ENCODE results near the gene ISLR.

The ISLR gene

DNA sequence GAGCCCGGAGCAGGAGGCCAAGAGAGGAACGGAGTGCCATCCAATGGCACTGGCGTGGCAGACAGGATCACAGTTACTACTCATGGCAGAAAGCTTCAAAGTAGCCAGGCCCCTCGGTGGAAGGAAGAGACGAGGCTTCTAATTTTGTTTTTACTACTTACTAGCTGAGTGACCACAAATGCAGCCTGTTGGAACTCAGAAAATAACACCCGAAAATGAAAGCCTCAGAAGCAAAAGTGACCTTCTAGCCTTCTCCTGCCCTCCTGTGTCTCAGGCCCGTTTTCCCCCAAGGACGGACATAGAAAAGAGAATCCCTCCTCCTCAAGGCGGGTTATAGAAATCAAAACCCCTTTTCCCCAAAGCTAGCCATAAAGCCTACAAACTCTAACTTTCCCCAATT is 39.0 kb downstream of the ISLR start:
- DNase-seq (ENCODE audit: low read depth), result no peak

DNA sequence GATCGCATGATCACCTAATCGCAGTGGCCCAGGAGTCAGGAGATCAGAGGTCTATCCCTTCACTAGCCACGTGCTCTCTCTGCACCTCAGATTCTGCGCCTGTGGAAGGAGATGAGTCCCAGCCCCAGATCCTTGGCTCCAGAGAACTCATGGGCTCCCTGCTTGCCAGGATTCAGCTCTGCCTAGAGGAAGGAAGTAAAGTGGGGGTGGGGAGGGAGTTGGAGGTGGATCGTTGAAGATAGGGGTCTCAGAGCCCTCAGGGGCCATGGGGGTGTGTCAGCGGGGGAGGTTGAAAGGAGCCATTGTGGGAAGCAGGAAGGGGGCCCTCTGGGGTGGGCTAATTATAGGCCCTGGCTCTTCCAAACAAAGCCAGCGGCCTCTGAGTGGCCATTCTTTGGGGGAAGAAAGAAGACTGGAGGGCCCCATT is 40.4 kb downstream of the ISLR start:
- no peak for DNase-seq (ENCODE audit: low read depth)

DNA sequence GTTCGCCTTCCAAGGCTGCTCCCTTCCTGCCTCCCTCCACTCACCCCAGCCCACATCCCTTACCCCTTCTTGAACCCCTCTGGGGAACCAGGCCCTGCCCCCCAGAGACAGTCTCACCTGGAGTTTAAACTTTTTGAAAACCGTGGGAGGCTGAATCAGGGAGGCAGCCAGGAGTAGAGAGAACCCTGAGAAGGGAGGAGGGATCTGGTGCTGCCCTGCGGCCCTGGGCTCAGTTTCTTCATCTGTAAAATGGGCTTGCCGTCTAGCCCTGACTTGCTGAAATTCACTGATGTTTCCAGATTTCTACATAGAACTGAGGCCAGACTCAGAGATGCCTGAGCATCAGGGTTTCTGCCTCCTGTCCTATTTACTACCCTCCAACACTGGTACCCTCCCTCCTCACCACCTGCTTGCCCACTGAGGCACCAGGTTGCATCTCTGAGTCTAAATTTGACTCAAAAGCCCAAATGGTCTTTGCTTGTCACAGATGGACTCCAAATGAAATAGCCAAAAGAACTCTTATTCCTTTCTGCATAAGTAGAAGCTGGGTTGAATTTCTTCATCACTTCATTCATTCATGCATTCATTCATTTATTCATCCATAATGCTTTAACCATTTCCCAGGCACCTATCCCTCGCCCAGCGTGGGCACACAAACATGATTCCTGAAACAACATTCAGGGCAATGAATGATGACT is 41.0 kb downstream of the ISLR start:
- DNase-seq (ENCODE audit: low read depth), result no peak

DNA sequence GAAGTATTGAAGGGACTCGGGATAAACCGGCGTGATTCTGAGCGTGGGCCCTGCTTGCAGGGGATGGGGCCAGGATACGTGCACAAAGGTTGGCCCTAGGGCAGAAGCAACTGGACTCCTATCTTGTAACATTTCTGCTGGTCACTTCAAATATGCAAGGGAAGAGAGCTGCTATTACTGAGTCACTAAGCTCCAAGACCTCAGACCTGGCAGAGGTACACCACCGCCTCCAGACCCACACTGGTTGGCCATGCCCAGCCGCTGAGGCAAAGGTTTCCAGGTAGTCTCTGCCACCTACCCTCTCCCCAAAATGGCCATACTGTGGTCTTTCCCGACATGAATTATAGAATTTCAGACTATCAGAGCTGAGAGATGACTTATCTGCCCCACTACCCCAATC is 42.4 kb downstream of the ISLR start:
- no peak for DNase-seq (ENCODE audit: low read depth)

DNA sequence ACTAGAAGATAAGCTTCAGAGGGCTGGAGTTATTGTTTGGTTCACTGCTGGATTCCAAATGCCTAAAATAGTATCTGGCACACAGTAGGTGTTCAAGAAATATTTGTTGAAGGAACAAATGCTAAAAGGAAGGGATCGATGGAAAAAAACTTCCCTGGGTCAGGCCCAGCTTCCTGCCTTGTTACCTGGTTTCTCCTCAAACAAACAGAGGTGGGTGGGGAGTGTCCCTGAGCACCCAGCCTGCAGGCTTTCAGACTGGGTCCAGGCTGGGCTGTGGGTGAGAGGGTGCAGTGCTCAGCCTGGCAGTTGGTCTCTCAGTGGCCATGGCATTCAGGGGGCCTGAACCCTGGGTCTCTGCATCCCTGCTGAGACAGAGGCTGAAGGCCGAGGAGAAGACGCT is 43.4 kb downstream of the ISLR start:
- DNase-seq (ENCODE audit: low read depth), result no peak

DNA sequence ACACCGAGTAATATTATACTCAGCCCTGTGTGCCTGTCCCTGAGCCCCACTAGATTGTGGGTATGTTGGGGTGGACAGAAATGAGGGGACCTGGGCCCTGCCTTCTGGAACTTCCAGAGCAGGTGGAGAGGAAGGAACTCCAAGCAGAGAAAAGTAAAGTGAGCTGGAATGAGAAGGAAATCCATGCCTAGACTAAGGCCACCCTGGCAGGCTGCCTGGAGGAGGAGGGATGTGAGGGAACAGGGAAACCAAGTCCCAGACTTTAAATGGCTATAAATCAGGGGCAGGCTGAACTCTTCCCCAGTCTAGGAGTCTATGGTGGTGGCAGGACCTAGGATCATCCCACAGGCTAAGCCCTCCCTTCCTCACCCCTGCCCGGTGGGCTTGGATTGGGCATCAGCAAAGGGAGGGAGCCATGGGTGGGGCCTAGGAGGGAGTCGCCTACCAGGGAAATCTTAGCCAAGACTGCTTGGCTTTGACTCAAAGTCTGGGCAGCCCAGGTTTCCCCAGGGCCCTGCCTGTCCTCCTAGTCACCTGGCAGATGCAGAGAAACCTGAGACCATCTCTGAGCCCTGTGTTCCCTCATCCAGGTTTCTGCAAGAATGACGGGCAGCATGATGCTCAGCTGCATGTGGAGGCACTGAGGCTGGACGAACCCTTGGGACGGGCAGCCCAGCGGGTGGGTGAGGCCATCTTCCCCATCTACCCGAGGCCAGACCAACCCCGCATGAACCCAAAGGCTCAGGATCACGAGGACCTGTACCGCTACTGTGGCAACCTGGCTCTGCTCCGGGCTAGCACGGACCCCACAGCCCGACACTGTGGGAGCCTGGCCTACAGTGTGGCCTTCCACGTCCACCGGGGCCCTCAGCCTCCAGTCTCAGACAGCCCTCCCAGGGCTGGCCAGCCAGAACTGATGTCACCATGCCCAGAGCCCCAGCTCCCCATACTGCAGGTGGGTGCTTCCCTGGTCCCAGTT is 44.7 kb downstream of the ISLR start:
- no peak for DNase-seq (ENCODE audit: low read depth)

DNA sequence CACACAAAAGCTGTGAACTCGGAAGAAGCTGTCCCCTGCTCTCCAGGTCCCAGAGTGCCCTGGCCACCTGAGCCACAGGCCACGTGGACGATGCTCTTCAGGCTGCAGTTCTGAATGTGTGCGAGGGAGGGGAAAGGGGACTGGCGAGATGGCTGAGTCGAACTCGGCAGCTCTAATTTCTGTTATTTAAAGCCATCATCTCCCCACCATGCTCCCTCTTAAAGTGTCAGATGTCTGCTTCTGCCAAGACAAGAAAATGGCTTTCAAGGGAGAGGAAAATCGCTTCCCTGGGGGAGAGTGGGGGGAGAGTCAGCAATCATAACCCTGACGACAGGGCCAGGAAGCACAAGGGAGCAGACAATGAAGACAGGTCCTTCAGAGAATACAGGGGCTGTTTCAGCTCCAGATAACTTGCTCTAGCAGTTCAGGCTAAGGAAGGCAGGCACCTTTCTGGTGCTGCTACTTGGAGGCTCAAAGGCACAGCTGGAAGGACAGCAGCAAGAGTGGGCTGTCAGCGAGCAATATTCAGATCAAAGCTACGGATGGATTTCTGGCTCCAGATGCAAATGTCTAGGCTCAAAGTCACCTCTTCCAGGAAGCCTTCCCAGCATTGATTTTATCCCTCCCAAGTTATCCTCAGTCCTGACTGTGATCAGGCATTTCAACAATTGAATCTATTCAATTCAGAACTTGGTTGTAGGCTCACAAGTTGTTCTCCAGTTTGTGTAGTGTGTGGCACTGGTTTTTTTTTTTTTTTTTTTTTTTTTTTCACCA is 47.2 kb downstream of the ISLR start:
- DNase-seq (ENCODE audit: low read depth), result no peak

DNA sequence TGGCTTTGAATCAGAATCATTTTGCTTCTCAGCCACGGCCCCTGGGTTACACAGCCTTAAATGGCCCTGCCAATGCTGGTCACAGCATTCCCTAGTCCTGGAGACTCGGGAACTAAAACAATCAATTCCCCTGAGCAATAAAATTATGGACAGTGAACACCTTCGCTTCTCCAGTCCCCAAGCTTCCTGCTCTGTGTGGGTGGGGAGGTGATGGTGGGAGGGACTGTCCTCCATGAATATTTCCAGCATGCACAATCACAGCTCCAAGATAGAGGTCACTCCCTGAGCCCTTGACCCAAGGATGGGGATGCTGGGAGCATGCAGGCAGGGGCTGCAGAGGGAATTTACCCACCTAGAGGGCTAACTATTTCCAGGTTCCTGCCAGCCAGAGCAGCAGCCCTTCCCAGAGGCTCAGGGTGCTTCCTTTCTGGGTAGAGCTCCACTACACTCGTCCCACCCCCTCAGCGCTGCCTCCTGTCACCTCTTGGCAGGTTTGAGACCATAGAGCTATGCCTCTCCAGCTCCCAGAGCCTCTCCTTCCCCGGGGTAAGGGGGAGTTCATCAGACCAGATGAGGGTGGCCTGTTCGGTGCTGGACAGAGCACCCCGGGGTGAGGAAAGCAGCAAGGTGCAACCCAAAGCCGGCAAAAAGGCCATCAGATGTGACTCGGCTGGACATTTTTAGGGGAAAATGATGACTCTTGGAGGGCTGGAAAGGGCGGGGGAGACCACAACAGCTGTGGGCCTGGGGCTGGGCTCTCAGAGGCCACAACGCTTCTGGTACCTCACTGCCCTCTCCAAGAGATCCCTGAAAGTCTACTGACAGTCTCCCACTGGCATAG is 48.1 kb downstream of the ISLR start:
- DNase-seq (ENCODE audit: low read depth), result no peak

DNA sequence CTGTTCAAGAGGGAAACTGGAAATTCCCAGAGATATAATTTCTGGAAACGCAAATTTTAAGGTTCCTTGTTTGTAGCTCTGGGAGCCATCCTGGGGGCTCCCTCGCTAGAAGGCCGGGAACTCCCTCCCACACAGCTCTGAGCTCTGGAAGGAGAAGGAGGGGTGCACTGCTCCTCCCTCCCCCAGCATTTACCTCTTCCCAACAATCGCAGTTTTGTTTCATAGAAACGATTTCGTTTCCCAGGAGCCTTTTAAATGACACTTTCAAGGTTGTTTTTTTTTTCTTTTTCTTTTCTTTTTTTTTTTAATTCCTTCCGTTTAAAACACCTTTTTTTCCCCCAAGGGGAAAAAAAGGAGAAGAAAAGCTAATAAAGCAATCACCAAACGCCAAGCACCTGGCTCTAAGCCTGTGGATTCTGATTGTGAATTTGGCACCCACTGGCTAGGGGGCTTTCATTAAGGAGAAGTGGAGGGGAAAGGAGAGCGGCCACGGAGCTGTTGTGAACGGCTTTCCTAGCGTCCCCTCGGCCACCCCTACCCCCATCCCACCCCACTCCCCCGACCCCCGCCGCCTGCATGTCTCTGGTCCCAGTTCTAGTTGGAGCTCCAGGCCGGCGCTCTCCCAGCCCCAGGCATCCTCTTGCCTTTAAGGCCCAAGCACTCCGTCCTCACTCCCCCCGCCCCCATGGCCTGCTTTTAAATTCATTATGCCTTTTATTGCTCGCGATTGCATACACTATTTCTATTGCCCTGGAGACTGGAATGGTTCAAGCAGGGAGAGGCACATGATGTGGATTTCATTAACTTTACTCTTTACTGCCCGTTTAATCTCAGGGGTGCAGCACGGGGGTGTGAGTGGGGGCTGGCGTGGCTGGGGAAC is 49.0 kb downstream of the ISLR start:
- DNase-seq (ENCODE audit: low read depth), result no peak

DNA sequence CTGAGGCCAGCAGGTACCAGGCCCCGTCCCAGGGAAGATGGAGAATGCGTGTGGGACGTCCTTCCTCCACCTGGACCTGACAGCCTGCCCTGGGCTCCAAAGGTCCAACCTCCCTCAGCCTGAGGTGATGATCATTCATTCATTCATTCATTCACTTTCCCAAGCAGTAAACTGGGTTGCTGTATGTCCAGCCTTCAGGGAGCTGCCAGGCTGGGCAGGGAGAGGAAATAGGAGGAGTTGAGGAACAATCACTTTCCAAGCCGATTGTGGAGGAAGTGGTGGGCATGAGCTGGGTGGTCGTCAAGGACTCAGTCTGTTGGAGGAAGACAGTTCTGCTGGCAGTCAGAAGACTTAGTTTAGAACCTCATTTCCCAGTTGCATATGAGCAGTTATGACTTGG is 52.4 kb downstream of the ISLR start:
- no peak for DNase-seq (ENCODE audit: low read depth)
